Dendritic cell treated with granulocyte-macrophage colony-stimulating factor and Interleukin-4, amounts not matched to agents 40 ng/mL and 50 ng/mL, for 4 days (primary cell): ENCODE measurements around the gene SRRM4.
"Not testable (repeated sequence)": the region's sequence is repeated elsewhere in the genome, so short reads cannot be mapped to it uniquely, and the experiment has no call there.

Experiments used
- H3K27ac Mint-ChIP-seq: one replicate; pipeline ENCODE4 v1.8.0; 2022; ENCODE audit warnings: mild to moderate bottlenecking, mixed read lengths
- H3K27me3 Mint-ChIP-seq: one replicate; pipeline ENCODE4 v1.8.0; 2022; ENCODE audit warnings: mild to moderate bottlenecking, mixed read lengths
- H3K36me3 Mint-ChIP-seq: one replicate; pipeline ENCODE4 v1.8.0; 2022; ENCODE audit warnings: low read depth, mixed read lengths
- H3K4me1 Mint-ChIP-seq: one replicate; pipeline ENCODE4 v1.8.0; 2022; ENCODE audit warnings: low read depth, mixed read lengths
- H3K4me3 Mint-ChIP-seq: one replicate; pipeline ENCODE4 v1.8.0; 2022; ENCODE audit warnings: mild to moderate bottlenecking, moderate library complexity, mixed read lengths
- H3K9me3 Mint-ChIP-seq: one replicate; pipeline ENCODE4 v1.8.0; 2022; ENCODE audit warnings: mixed read lengths
- intact Hi-C: fragments of 100-400 bp; cut with micrococcal nuclease; formaldehyde crosslinking; loops from one replicate; pipeline ENCODE4 v1.15.0; 2022

The SRRM4 gene

DNA sequence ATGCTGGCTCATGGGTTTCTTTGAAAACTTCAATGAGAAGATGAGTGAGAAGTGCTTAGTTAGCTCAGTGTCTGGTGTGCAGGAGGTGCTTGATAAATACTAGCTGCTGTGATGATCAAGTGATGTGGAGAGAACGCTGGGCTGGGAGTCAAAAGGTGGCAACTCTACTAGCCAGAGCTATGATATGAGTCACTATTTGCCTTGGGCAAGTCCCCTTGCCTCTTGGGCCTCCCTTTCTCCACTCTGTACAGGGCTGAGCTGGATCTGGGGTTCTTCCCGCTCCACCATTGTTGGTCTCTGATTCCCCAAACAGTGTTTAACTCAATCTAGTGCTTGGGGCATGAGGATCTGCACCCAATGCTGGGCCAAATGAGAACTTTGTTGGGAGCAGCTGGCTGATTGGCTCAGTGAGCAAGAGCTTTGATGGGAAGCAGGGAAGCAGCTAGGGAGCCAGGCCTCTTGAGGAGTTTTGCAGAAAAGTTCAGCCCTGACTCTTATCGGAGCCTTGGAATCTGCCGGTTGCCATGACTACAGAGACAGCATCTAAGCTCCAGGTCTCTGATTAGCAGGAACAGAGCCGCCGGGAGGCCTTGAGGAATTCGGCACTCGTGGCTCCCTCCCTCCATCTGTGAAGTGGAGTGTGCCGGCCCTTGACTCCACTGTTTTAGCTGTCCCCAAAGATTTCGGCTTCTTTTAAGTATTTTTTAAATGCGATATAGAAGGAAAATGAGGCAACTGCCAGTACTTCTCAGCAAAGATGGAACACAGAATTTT, 115.3 kb downstream of the SRRM4 start:
- Mint-ChIP-seq H3K27ac (no peak overlapping the region), H3K36me3 (no peaks in the 10 kb centered on the region), H3K9me3 (no peaks in the 10 kb centered on the region), H3K4me3 (no peak overlapping the region), H3K27me3 (no peaks in the 10 kb centered on the region), H3K4me1 (no peaks in the 10 kb centered on the region)
- intact Hi-C loops = no loop called here

- H3K4me3 Mint-ChIP-seq = no peak overlapping the region
- no peaks in the 10 kb centered on the region for H3K9me3 Mint-ChIP-seq
- intact Hi-C loops = no loop called here
- H3K27ac Mint-ChIP-seq = no peak overlapping the region
- H3K4me1 Mint-ChIP-seq = no peaks in the 10 kb centered on the region
- no peaks in the 10 kb centered on the region for H3K27me3 Mint-ChIP-seq
- no peaks in the 10 kb centered on the region for H3K36me3 Mint-ChIP-seq
These were observed 119.6 kb downstream of the SRRM4 start for GRCh38 chr12:119100933-119101332.

- Mint-ChIP-seq H3K9me3 (no peaks in the 10 kb centered on the region), H3K4me3 (no peak overlapping the region), H3K36me3 (no peaks in the 10 kb centered on the region), H3K27me3 (no peaks in the 10 kb centered on the region), H3K4me1 (no peaks in the 10 kb centered on the region), H3K27ac (no peak overlapping the region)
- intact Hi-C loops = no loop called here
These were observed 120.9 kb downstream of the SRRM4 start for GRCh38 chr12:119102274-119102673.

DNA sequence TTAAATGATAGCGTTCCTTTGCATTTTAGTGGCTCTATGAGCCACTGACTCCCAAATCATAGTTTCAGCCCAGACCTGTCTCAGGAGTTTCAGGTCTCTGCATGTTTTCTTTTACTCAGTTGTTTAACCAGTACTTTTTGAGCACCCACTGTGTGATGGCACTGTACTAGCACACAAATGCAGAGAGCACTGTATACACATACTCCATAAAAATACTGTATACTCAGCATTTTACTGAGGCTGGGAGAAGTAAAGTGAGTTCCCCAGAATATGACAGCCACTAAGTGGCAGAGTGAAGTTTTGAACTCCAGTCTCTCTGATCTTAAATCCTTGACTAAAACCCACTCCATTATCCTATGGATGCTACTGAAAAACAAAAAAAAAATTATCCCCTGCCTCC, 121.4 kb downstream of the SRRM4 start:
- intact Hi-C loops = no loop called here
- Mint-ChIP-seq H3K9me3 (no peaks in the 10 kb centered on the region), H3K27ac (no peak overlapping the region), H3K36me3 (no peaks in the 10 kb centered on the region), H3K27me3 (no peaks in the 10 kb centered on the region), H3K4me1 (no peaks in the 10 kb centered on the region), H3K4me3 (no peak overlapping the region)

DNA sequence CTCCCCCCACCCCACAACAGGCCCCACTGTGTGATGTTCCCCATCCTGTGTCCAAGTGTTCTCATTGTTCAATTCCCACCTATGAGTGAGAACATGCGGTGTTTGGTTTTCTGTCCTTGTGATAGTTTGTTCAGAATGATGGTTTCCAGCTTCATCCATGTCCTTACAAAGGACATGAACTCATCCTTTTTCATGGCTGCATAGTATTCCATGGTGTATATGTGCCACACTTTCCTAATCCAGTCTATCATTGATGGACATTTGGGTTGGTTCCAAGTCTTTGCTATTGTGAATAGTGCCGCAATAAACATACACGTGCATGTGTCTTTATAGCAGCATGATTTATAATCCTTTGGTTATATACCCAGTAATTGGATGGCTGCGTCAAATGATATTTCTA, 123.6 kb downstream of the SRRM4 start:
- H3K9me3 Mint-ChIP-seq, H3K4me1 Mint-ChIP-seq, H3K36me3 Mint-ChIP-seq, H3K4me3 Mint-ChIP-seq, H3K27ac Mint-ChIP-seq, H3K27me3 Mint-ChIP-seq, intact Hi-C loops: not testable (repeated sequence)

DNA sequence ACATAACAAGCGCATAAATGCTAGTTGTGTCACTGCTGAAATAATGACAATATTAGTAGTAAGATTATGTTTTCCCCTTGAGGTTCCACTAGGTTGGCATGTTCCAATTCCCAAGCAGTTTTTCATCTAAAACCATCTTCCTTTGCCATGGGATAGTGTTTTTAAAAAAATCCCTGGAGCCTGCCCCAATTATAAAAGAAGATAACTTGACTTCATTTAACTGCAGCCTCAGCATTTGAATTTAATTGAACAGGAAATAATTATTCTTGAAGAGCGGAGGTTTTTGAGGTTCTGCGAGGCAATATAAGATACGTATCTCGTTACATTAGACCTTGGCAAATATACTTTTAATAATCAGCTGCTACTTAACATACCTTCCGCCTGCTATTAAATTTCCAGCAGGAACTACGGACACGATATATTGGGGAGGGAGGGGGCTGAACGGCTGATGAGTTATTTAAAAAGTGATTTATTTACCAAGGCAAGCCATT, 132.2 kb downstream of the SRRM4 start:
- Mint-ChIP-seq H3K9me3 (no peaks in the 10 kb centered on the region), H3K4me3 (no peak overlapping the region), H3K27me3 (peaks cover under 1% of the 10 kb centered on the region), H3K27ac (no peak overlapping the region), H3K36me3 (no peaks in the 10 kb centered on the region), H3K4me1 (no peaks in the 10 kb centered on the region)
- intact Hi-C loops = loop anchor here (10.0 kb wide), 1 partner anchor 431 kb away; no protein-coding TSS in a partner anchor

GRCh38 chr12:119114294-119114693, 133.0 kb downstream of the SRRM4 start:
- H3K9me3 Mint-ChIP-seq = no peaks in the 10 kb centered on the region
- H3K4me1 Mint-ChIP-seq = no peaks in the 10 kb centered on the region
- no peaks in the 10 kb centered on the region for H3K27me3 Mint-ChIP-seq
- H3K36me3 Mint-ChIP-seq = no peaks in the 10 kb centered on the region
- intact Hi-C loops = loop anchor here (2.0 to 10.0 kb wide), 2 partner anchors 299 to 431 kb away; no protein-coding TSS in a partner anchor
- H3K27ac Mint-ChIP-seq = no peak overlapping the region
- H3K4me3 Mint-ChIP-seq = no peak overlapping the region

DNA sequence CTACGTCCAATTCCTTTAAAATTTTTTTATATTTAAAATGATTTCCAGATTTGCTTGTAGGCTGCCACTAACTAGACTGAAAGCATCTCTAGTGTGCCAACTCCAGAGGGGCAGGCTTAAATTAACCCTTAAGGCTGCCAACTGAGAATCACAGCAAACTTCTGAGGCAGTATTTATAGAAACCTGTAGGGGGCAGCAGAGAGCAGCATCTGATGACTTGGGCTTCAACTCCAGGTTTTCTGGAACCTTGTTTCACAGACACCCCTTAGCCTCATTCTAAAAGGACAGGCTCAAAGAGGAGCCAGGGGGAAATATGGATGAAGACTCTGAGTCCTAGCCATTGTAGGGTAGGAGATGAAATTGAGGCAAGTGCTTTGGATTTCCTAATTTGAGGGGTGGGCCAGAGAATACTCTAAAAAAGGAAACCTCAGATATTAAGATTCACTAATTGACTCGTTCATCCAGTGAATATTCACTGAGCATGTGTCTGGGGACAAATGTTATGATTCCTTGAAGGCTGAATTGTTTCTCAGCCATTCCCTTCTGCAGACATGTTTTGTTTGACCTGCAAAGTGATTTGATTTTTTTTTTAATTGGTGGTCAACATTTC, 134.1 kb downstream of the SRRM4 start:
- no peaks in the 10 kb centered on the region for H3K9me3 Mint-ChIP-seq
- intact Hi-C loops = loop anchor here (2.0 to 10.0 kb wide), 2 partner anchors 297 to 429 kb away; no protein-coding TSS in a partner anchor

DNA sequence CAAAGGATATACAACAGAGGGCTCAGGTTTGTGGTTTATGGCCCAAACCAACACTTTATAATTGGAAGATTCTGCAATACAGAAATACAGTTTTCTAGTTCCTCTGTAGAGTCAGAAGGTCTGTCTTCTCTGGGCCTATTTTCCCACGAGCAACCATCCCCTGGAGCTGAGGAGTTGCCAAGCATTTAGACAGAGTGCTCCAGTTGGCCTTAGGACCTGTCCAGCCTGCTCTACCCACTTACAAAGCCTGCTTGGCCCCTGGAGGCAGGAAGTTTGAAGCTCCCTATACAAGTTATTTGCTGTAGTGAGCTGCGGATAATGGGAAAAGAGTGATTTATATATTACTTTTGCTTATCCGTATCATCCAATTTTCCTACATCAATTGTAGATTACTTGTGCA, 136.6 kb downstream of the SRRM4 start:
- H3K9me3 Mint-ChIP-seq = no peaks in the 10 kb centered on the region
- no peaks in the 10 kb centered on the region for H3K27me3 Mint-ChIP-seq
- intact Hi-C loops = loop anchor here (10.0 kb wide), 1 partner anchor 427 kb away; no protein-coding TSS in a partner anchor
- no peak overlapping the region for H3K27ac Mint-ChIP-seq
- no peaks in the 10 kb centered on the region for H3K4me1 Mint-ChIP-seq
- no peaks in the 10 kb centered on the region for H3K36me3 Mint-ChIP-seq
- H3K4me3 Mint-ChIP-seq = no peak overlapping the region

More for the DNA sequence above, 134.1 kb downstream of the SRRM4 start:
- Mint-ChIP-seq H3K4me1 (no peaks in the 10 kb centered on the region), H3K27me3 (no peaks in the 10 kb centered on the region), H3K36me3 (no peaks in the 10 kb centered on the region), H3K27ac (no peak overlapping the region), H3K4me3 (no peak overlapping the region)

DNA sequence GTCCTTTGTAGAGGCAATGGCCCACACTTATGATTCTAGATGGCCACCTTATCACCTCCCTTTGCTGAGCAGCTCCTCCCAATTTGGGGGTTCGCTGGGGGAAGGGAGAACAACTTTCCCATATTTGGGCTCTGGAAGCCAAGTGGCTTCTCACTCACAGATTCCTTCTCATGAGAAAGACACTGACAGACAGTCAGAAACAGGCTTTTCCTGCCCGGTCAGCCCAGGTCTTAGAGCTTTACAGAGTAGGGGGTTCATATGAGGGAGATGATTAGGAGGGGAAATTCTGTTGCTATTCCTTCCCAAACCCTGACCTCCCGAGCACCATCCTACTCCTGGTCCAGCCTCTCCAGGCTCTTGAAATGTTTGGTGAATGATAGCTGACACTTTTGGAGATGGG, 137.3 kb downstream of the SRRM4 start:
- H3K9me3 Mint-ChIP-seq = no peaks in the 10 kb centered on the region
- H3K4me1 Mint-ChIP-seq = no peaks in the 10 kb centered on the region
- no peak overlapping the region for H3K4me3 Mint-ChIP-seq
- intact Hi-C loops = loop anchor here (10.0 kb wide), 1 partner anchor 426 kb away; no protein-coding TSS in a partner anchor
- no peak overlapping the region for H3K27ac Mint-ChIP-seq
- H3K36me3 Mint-ChIP-seq = no peaks in the 10 kb centered on the region
- no peaks in the 10 kb centered on the region for H3K27me3 Mint-ChIP-seq

DNA sequence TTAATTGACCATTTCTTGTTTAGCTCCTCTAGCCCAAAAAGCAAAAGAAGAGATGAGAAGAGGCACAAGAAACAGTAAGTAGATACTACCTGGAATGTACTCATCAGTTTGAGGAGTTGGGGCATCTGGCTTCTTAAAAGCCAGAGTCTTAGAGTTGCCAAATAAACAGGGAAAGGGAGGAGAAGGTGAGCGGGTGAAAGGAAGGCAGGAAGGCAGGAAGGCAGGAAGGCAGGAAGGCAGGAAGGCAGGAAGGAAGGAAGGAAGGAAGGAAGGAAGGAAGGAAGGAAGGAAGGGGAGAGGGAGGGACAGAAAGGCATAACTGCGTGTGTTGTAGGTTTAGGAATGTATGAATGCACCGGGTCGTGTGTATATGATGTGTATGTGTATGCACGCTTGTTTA, 140.7 kb downstream of the SRRM4 start:
- H3K4me1 Mint-ChIP-seq = no peaks in the 10 kb centered on the region
- H3K4me3 Mint-ChIP-seq = no peak overlapping the region
- H3K27me3 Mint-ChIP-seq = no peaks in the 10 kb centered on the region
- H3K36me3 Mint-ChIP-seq = no peaks in the 10 kb centered on the region
- H3K27ac Mint-ChIP-seq = no peak overlapping the region
- intact Hi-C loops = no loop called here
- no peaks in the 10 kb centered on the region for H3K9me3 Mint-ChIP-seq

- H3K4me1 Mint-ChIP-seq = no peaks in the 10 kb centered on the region
- no peak overlapping the region for H3K4me3 Mint-ChIP-seq
- intact Hi-C loops = no loop called here
- H3K27ac Mint-ChIP-seq = no peak overlapping the region
- H3K27me3 Mint-ChIP-seq = no peaks in the 10 kb centered on the region
- H3K36me3 Mint-ChIP-seq = no peaks in the 10 kb centered on the region
- H3K9me3 Mint-ChIP-seq = no peaks in the 10 kb centered on the region
These were observed 141.4 kb downstream of the SRRM4 start for GRCh38 chr12:119122751-119123150.

DNA sequence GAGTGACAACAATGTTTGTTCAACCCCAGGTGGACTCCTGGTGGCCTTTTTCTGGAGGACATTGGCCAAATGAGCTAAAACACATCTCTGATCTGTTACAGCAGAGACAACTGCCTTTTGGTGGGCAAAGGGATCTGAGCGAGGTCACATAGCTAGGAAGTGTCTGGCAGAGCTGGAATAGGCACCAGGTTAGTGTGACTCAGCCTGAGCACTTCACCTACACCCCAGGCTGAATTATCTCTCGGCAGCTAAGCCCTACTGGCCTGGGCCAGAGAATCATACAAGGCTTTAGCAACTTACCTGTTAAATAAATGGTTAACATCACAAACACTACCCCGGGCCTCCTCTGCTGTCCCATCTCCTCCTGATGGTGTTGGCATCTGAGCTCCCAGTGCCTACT, 147.2 kb downstream of the SRRM4 start:
- Mint-ChIP-seq H3K36me3 (no peaks in the 10 kb centered on the region), H3K27ac (no peak overlapping the region), H3K4me3 (no peak overlapping the region), H3K27me3 (no peaks in the 10 kb centered on the region), H3K4me1 (no peaks in the 10 kb centered on the region), H3K9me3 (peaks cover 18% of the 10 kb centered on the region)
- intact Hi-C loops = no loop called here

- Mint-ChIP-seq H3K36me3 (no peaks in the 10 kb centered on the region), H3K4me1 (no peaks in the 10 kb centered on the region), H3K27me3 (no peaks in the 10 kb centered on the region), H3K27ac (no peak overlapping the region), H3K4me3 (no peak overlapping the region), H3K9me3 (peaks cover 18% of the 10 kb centered on the region)
- intact Hi-C loops = no loop called here
These were observed 148.6 kb downstream of the SRRM4 start for GRCh38 chr12:119129827-119130434.
